ENCODE results near the gene ANKRD13B. TPM values are rescaled to one million over a fixed set of nuclear protein-coding genes. Genes with fewer than 3 reads are reported as not detected.
A peak's percentile ranks its signal among the peaks of the same experiment; 100 is the strongest.

Gene ANKRD13B
- polyA plus RNA-seq, 2 of the 4 experiments (the other 2 are of a cell fraction), result 4.5 to 17.8 TPM

DNA sequence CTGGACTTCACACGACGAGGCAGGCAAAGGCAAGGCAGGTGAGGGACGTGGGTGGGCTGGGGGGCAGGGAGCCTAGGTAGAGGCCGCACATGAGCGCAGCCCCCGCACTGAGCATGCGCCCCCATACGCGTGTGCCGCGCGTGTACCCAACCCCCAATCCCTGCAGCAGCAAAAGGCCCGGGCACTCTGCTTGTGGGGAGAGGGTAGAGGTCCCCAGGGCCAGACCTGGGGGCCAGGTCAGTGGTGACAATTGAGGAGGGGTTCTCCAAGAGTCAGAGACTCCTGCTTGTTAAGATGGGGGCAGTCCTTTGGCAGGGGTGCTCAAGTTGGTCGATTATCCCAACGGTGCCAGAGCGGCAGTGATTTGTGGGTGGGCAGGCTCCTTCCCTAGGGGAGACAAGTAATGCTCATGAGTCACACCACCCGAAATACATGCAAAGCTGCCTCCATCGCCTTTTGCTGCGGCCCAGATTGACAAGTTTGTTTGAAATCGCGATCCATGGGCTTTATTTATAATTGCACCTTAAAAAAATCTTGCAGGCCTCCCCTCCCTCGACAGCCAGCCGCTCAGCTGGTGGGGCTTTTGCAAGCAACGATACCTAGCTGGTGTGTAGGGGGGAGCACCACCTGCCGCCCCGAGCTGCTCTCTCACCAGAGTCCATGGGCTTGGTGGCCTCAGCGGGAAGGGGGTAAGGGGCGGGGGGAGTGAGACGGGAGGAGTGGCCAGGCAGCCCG lies 2.4 kb upstream of the ANKRD13B start:
- DNase-seq (ENCODE audit: low read depth in 1 of 2, low spot score in 1 of 2), result peak; percentile 73 to 78

DNA sequence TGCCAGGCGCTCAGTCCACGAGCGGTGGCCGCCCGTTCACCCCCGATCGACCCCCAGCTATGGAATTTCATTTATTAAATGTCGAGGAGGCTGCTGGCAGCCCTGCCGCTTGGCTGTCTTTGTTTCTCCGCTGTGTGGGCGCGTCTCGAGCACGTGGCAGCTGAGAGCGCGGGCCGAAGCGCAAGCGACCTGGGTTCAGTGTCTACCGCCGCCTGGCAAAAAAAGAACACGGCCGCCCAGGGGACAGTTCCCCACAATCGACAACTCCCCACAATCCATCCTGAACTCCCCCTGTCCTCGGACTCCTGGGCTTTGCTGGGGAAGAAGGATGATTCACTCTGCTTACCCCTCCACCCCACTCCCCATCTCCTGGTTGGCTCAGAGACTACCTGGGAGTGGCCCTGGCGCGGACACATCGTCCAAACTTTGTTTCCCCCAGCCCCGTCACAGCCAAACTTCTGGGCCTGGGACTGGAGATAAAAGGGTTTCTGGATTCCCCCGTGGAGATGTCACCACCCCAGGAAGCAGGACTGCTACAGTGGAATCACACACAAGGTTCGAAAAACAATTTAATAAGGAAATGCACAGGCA lies 1.7 kb upstream of the ANKRD13B start:
- H3K4me3 ChIP-seq, result peak overlapping the region; percentile 82
- ATAC-seq (peak; percentile 30 to 68), FAIRE-seq (peak; percentile 72), DNase-seq (ENCODE audit: low read depth in 1 of 2, low spot score in 1 of 2) (peak; percentile 91 to 92)
- peak overlapping the region; percentile 95 for H3K4me2 ChIP-seq
- H3K4me1 ChIP-seq, result peaks cover 57% of the 10 kb centered on the region
- POLR2A ChIA-PET, result interaction anchor here (0.6 to 3.0 kb wide), 13 partner anchors 8 to 779 kb away, joined by 3 to 21 read pairs (median 4); partner anchors contain the start of genes ABHD15, CORO6, NUFIP2 and TAOK1
- 2% methylated on average over 30 of the region's 31 CpGs for WGBS (ENCODE audit: missing lambda C conversion rate)
- CTCF ChIA-PET, result interaction anchor here (0.6 to 11.5 kb wide), 39 partner anchors 9 to 638 kb away, joined by 3 to 474 read pairs (median 4); partner anchors contain the start of genes ABHD15, EFCAB5, MYO18A and TP53I13
- H3K27ac ChIP-seq, result peak overlapping the region; percentile 95 to 96
- no peaks in the 10 kb centered on the region for H3K9me3 ChIP-seq
- TF ChIP-seq SREBF2 (IDR thresholded peaks at IDR 0.05), result no peak
- TF ChIP-seq RCOR1 (IDR thresholded peaks at IDR 0.05; ENCODE audit: low read depth, low read length), result no peak
- no peak for TF ChIP-seq NR3C1 (IDR thresholded peaks at IDR 0.05)
- peak; percentile 88 for TF ChIP-seq HOXB5 (CRISPR knock-in tag; IDR thresholded peaks at IDR 0.05)
- no peak for TF ChIP-seq SMC3 (IDR thresholded peaks at IDR 0.05)
- TF ChIP-seq ZSCAN20 (CRISPR knock-in tag; IDR thresholded peaks at IDR 0.05), result no peak
- TF ChIP-seq, protein P1, sequence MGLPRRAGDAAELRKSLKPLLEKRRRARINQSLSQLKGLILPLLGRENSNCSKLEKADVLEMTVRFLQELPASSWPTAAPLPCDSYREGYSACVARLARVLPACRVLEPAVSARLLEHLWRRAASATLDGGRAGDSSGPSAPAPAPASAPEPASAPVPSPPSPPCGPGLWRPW (IDR thresholded peaks at IDR 0.05), result no peak
- peak; percentile 71 for TF ChIP-seq ZNF302 (CRISPR knock-in tag; IDR thresholded peaks at IDR 0.05)
- TF ChIP-seq RNF2 (IDR thresholded peaks at IDR 0.05; ENCODE audit: borderline replicate concordance, low read depth), result peak; percentile 91; the same call in 1 of the 2 replicates
- TF ChIP-seq BHLHE40 (IDR thresholded peaks at IDR 0.05; ENCODE audit: low read depth, low read length), result no peak
- TF ChIP-seq KDM1A (IDR thresholded peaks at IDR 0.05; ENCODE audit: low read depth), result no peak
- no peak; the same call in 1 of the 2 replicates for TF ChIP-seq FOXS1 (CRISPR knock-in tag; IDR thresholded peaks at IDR 0.05)
- peak; percentile 48; the same call in 1 of the 2 replicates for TF ChIP-seq NPAS2 (CRISPR knock-in tag; IDR thresholded peaks at IDR 0.05; ENCODE audit: borderline replicate concordance)
- TF ChIP-seq PHF8 (IDR thresholded peaks at IDR 0.05; ENCODE audit: borderline replicate concordance, low read depth), result peak; percentile 57; the same call in 1 of the 2 replicates
- TF ChIP-seq HOXB13 (CRISPR knock-in tag; IDR thresholded peaks at IDR 0.05; ENCODE audit: low read depth), result peak; percentile 87; the same call in 1 of the 2 replicates
- TF ChIP-seq RAD21 (conservative IDR thresholded peaks at IDR 0.05 in 1 of 2, IDR thresholded peaks at IDR 0.05 in 1 of 2), result no peak
- TF ChIP-seq, protein P2, sequence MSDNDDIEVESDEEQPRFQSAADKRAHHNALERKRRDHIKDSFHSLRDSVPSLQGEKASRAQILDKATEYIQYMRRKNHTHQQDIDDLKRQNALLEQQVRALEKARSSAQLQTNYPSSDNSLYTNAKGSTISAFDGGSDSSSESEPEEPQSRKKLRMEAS (IDR thresholded peaks at IDR 0.05), result peak; percentile 99
- peak; percentile 78; the same call in 1 of the 2 replicates for TF ChIP-seq TFCP2L1 (CRISPR knock-in tag; IDR thresholded peaks at IDR 0.05)

More for the DNA sequence above, 2.4 kb upstream of the ANKRD13B start:
- Histone ChIP-seq H3K9me3 (no peaks in the 10 kb centered on the region), H3K4me1 (peaks cover 57% of the 10 kb centered on the region), H3K4me3 (peak overlapping the region; percentile 82), H3K27ac (peak overlapping the region; percentile 95 to 96), H3K4me2 (peak overlapping the region; percentile 95)
- FAIRE-seq (no peak), ATAC-seq (peak; percentile 25 to 46)
- 11% methylated on average over 27 of the region's 30 CpGs for WGBS (ENCODE audit: missing lambda C conversion rate)
- ChIA-PET POLR2A (interaction anchor here (0.6 to 3.0 kb wide), 6 partner anchors 10 to 780 kb away, joined by 3 to 21 read pairs (median 8); partner anchors contain the start of genes ABHD15 and TP53I13), CTCF (interaction anchor here (0.8 to 11.5 kb wide), 18 partner anchors 10 to 637 kb away, joined by 3 to 474 read pairs (median 5); partner anchors contain the start of genes ABHD15, EFCAB5, MYO18A and TP53I13)
- TF ChIP-seq JUNB (IDR thresholded peaks at IDR 0.05) (no peak), TFCP2L1 (CRISPR knock-in tag; IDR thresholded peaks at IDR 0.05) (no peak), GATA3 (IDR thresholded peaks at IDR 0.05; ENCODE audit: borderline replicate concordance) (no peak), CBX8 (IDR thresholded peaks at IDR 0.05) (no peak), RFX5 (IDR thresholded peaks at IDR 0.05) (no peak), JUN (IDR thresholded peaks at IDR 0.05) (no peak; a peak in 1 of 5 replicates), TP53 (CRISPR knock-in tag; IDR thresholded peaks at IDR 0.05) (no peak), PHF8 (IDR thresholded peaks at IDR 0.05; ENCODE audit: borderline replicate concordance, low read depth) (no peak), POLR2A (IDR thresholded peaks at IDR 0.05; ENCODE audit: low read length) (peak; percentile 32; the same call in 1 of the 2 replicates), CHD2 (IDR thresholded peaks at IDR 0.05; ENCODE audit: low read length, partially characterized antibody) (no peak), HOXB13 (CRISPR knock-in tag; IDR thresholded peaks at IDR 0.05; ENCODE audit: low read depth) (0 out of 2 replicates have a peak, but pooled peaks have one; percentile 15), EHMT2 (IDR thresholded peaks at IDR 0.05; ENCODE audit: low read depth) (no peak), HOXB5 (CRISPR knock-in tag; IDR thresholded peaks at IDR 0.05) (0 out of 2 replicates have a peak, but pooled peaks have one; percentile 46), RAD21 (conservative IDR thresholded peaks at IDR 0.05 in 1 of 2, IDR thresholded peaks at IDR 0.05 in 1 of 2) (no peak), SREBF2 (IDR thresholded peaks at IDR 0.05) (no peak), FOXS1 (CRISPR knock-in tag; IDR thresholded peaks at IDR 0.05) (no peak), CHD4 (IDR thresholded peaks at IDR 0.05; ENCODE audit: borderline replicate concordance) (no peak), RCOR1 (IDR thresholded peaks at IDR 0.05; ENCODE audit: low read depth, low read length) (no peak), ZFP36 (IDR thresholded peaks at IDR 0.05; ENCODE audit: borderline replicate concordance, partially characterized antibody) (no peak), HEYL (CRISPR knock-in tag; IDR thresholded peaks at IDR 0.05) (no peak), FOSL2 (IDR thresholded peaks at IDR 0.05) (no peak), FOSL2 (CRISPR knock-in tag; IDR thresholded peaks at IDR 0.05) (peak; percentile 20; the same call in 1 of the 2 replicates), POLR2AphosphoS2 (conservative IDR thresholded peaks at IDR 0.05; ENCODE audit: low read length) (no peak), SMC3 (IDR thresholded peaks at IDR 0.05) (no peak), NR3C1 (IDR thresholded peaks at IDR 0.05) (no peak)
- TF ChIP-seq, protein P3, sequence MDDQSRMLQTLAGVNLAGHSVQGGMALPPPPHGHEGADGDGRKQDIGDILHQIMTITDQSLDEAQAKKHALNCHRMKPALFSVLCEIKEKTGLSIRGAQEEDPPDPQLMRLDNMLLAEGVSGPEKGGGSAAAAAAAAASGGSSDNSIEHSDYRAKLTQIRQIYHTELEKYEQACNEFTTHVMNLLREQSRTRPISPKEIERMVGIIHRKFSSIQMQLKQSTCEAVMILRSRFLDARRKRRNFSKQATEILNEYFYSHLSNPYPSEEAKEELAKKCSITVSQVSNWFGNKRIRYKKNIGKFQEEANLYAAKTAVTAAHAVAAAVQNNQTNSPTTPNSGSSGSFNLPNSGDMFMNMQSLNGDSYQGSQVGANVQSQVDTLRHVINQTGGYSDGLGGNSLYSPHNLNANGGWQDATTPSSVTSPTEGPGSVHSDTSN (IDR thresholded peaks at IDR 0.05), result no peak
- TF ChIP-seq, protein P4, sequence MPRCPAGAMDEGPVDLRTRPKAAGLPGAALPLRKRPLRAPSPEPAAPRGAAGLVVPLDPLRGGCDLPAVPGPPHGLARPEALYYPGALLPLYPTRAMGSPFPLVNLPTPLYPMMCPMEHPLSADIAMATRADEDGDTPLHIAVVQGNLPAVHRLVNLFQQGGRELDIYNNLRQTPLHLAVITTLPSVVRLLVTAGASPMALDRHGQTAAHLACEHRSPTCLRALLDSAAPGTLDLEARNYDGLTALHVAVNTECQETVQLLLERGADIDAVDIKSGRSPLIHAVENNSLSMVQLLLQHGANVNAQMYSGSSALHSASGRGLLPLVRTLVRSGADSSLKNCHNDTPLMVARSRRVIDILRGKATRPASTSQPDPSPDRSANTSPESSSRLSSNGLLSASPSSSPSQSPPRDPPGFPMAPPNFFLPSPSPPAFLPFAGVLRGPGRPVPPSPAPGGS (IDR thresholded peaks at IDR 0.05), result peak; percentile 12; the same call in 1 of the 3 replicates
- TF ChIP-seq, protein P2 (IDR thresholded peaks at IDR 0.05), result peak; percentile 81
- TF ChIP-seq, protein P5, sequence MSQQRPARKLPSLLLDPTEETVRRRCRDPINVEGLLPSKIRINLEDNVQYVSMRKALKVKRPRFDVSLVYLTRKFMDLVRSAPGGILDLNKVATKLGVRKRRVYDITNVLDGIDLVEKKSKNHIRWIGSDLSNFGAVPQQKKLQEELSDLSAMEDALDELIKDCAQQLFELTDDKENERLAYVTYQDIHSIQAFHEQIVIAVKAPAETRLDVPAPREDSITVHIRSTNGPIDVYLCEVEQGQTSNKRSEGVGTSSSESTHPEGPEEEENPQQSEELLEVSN (IDR thresholded peaks at IDR 0.05; ENCODE audit: borderline replicate concordance, low read depth), result peak; percentile 77
